GM12873 (cell line): ENCODE results near the gene RAB11FIP4.

ENCODE experiments used
- TF ChIP-seq, protein P1 (sequence below): IDR thresholded peaks from 2 replicates; pipeline ENCODE4 v1.5.1; 2012; ENCODE audit warnings: low read depth, mild to moderate bottlenecking, moderate library complexity, low read length, control low read depth; ENCODE audit not compliant: insufficient read depth; ENCODE audit errors: missing control alignments

The RAB11FIP4 gene

DNA sequence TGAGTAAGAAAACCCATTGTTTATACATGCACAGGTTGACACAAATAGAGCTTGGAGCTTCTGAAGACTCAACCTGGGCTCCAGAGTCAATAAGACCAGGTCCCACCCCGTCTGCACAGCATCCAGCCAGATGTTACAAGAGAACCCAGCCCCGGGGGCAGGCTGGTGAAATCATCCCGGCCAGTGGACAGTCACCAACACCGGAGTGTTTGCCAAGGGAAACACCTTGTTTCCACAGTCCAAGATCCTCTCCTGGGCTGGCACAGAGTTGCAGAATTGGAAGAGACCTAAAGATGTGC is 90.3 kb downstream of the RAB11FIP4 start:
- TF ChIP-seq, protein P1, sequence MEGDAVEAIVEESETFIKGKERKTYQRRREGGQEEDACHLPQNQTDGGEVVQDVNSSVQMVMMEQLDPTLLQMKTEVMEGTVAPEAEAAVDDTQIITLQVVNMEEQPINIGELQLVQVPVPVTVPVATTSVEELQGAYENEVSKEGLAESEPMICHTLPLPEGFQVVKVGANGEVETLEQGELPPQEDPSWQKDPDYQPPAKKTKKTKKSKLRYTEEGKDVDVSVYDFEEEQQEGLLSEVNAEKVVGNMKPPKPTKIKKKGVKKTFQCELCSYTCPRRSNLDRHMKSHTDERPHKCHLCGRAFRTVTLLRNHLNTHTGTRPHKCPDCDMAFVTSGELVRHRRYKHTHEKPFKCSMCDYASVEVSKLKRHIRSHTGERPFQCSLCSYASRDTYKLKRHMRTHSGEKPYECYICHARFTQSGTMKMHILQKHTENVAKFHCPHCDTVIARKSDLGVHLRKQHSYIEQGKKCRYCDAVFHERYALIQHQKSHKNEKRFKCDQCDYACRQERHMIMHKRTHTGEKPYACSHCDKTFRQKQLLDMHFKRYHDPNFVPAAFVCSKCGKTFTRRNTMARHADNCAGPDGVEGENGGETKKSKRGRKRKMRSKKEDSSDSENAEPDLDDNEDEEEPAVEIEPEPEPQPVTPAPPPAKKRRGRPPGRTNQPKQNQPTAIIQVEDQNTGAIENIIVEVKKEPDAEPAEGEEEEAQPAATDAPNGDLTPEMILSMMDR, result no peak

DNA sequence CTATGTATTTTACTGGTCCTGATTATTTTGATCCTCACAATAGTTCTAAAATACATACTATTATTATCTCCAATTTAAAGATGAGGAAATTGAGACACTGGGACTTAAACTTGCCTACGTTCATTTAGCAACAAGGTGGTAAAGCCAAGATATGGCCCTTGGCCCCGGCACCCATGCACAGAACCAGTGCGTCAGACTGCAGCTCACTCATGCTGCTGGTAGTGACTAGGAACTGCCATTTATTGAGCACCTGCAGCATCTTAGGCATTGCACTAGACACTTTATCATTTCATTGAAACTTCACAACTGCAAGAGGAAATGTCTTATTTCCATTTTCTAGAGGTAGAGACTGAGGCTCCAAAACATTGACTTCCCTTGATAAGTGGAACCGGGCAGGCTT is 93.3 kb downstream of the RAB11FIP4 start:
- TF ChIP-seq, protein P1, result no peak

DNA sequence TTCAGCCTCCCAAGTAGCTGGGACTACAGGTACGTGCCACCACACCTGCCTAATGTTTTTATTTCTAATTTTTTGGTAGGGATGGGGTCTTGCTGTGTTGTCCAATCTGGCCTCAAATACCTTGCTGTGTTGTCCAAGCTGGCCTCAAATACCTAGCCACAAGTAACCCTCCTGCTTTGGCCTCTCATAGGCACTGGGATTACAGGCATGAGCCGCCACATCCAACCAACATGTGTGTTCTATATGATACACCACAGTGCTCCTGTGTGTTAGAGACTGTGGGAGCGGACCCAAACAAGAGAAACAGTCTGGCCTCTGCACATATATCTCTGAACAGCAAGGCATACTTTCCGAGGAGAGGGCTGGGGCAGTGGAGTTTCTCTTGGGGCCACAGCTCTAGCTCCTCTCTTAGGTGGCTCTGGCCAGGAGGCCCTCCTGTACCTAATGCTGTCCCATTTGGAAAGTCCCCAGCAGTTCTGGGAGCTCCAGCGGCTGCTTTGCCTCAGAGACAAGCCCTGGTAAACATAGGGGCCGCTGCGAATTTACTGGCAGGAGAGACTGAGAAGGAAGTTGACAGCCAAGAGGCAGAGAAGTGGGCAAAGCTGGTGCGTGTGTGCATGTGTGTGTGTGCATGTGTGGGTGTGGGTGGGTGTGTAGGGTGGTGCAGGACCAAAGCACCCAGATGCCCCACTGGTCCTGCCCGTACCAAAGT is 95.0 kb downstream of the RAB11FIP4 start:
- TF ChIP-seq, protein P1, result no peak

DNA sequence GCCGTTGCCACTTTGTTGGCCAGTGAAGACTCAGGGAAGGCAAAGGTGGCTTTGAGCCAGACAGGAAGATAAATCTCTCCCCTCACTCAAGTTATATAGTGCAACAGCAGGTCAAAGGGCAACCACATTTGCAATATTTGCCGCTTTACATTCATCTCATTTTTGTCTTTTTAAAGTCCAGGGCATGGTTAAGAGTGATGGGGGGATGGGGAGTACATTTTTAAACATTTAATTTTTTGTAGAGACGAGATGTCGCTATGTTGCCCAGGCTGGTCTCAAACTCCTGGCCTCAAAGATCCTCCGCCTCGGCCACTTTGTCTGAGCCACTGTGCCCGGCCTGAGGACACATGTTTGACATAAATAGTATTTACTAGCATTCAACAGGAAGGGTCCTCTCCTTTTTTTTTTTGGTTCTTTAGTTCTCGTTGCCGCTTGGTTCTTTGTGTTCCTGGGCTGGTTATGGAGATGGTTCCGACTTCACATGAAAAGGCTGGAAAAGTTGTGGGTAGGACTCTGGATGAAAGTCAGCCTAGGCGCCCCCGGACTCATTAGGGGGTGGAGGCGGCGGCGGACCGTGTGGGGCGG is 95.7 kb downstream of the RAB11FIP4 start:
- TF ChIP-seq, protein P1, result no peak

DNA sequence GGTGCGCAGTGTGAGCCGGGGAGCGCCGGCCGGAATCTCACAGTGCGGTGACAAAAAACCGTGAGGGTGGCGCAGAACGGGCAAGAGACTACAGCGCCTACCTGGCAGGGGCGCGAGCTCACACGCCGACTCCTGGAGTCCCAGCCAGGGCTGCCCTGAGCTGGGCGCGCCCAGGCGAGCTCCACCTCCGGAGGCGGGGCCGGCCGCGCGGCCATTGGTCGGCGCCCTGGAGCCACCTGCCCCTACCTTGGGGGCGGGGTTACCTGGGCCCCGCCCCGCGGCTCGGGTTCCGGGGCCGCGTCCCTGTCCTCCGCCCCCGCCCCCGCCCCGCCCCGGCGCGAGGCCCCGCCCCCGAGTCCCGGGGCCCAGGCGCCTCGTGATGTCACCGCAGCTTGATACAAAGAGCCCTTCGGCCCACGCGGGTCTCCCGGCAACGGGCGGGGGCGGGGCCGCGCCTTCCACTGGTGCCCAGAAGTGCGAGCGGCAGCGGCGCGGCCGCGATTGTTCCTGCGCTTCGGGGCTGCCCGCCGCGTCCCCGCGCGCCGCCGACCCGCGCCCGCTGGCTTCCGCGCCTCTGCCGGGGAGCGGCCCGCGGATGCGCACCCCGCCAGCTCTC is 96.3 kb downstream of the RAB11FIP4 start:
- TF ChIP-seq, protein P1, result no peak

DNA sequence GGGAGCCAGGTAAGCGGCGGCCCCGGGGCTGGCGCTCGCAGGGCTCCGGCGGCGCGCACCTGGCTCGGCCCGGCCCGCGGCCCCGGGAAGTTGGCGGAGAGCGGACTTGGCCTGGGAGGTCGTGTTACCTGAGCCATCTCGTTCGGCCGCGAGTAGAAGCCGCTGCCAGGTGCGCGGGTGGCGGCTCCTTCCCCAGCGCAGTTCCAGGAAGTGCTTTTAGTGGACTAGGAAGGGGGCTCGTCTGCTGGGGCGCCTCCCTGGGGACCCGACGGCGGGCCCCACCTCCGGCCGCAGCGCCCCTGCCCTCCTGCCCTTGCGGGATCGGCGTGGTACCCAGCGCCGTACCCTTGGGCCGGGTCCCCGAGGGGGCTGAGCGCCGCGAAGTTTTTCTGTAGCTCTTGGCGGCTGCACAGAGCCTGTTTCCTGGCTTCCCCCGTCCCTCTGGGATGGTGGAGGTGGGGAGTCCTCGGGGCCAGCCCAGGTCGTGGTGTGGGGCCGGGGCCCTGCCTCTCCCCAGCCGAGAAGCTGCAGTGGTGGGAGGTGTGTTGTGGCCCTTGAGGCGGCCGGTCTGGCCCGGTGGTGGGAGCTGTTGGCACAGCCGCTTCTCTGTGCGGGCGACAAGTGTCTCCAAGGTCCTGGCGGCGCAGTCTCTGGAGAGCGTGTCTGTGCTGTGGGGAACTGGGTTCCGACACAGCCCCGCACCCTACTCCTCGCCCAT is 96.9 kb downstream of the RAB11FIP4 start:
- TF ChIP-seq, protein P1, result no peak

DNA sequence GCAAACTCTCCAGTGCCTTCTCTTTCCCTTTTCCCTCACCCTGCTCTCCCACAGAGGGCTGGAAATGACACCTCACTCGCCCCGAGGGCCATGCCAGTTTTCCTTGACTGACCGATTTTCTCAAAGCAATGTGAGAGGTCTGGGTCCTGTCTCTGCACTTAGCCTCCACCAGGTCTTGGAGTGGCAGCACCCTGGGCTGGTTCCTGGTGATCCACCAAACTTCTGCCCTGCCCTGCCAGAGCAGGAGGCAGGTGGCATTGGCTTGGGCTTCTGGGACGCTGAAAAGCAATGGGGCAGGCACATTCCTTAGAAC is 97.5 kb downstream of the RAB11FIP4 start:
- TF ChIP-seq, protein P1, result no peak
